ENCODE measurements around the gene ADD2. TPM values are rescaled to one million over a fixed set of nuclear protein-coding genes. Genes with fewer than 3 reads are reported as not detected.
"Not testable (repeated sequence)": the region's sequence is repeated elsewhere in the genome, so short reads cannot be mapped to it uniquely, and the experiment has no call there.

ADD2 gene
- total RNA-seq, 1 donor from 2014 or later: not detected

GRCh38 chr2:70753031-70753430 lies 15.0 kb downstream of the ADD2 start:
- no peak for DNase-seq (ENCODE audit: low read depth)

- DNase-seq (ENCODE audit: low read depth): no peak
These were observed 15.6 kb downstream of the ADD2 start for GRCh38 chr2:70752396-70752795.

- DNase-seq (ENCODE audit: low read depth): no peak
These were observed 16.1 kb downstream of the ADD2 start for GRCh38 chr2:70751881-70752280.

GRCh38 chr2:70750320-70750719 lies 17.7 kb downstream of the ADD2 start:
- DNase-seq (ENCODE audit: low read depth): no peak

- no peak for DNase-seq (ENCODE audit: low read depth)
These were observed 19.8 kb downstream of the ADD2 start for GRCh38 chr2:70748002-70748784.

GRCh38 chr2:70747284-70747683 lies 20.7 kb downstream of the ADD2 start:
- DNase-seq (ENCODE audit: low read depth): no peak

GRCh38 chr2:70746094-70746974 lies 21.7 kb downstream of the ADD2 start:
- no peak for DNase-seq (ENCODE audit: low read depth)

GRCh38 chr2:70745276-70745825 lies 22.6 kb downstream of the ADD2 start:
- DNase-seq (ENCODE audit: low read depth): no peak

- DNase-seq (ENCODE audit: low read depth): no peak
These were observed 23.6 kb downstream of the ADD2 start for GRCh38 chr2:70744397-70744796.

GRCh38 chr2:70743677-70744076 lies 24.3 kb downstream of the ADD2 start:
- no peak for DNase-seq (ENCODE audit: low read depth)

- DNase-seq (ENCODE audit: low read depth): no peak
These were observed 24.9 kb downstream of the ADD2 start for GRCh38 chr2:70743068-70743467.

- not testable (repeated sequence) for DNase-seq (ENCODE audit: low read depth)
These were observed 28.5 kb downstream of the ADD2 start for GRCh38 chr2:70739492-70739891.

- no peak for DNase-seq (ENCODE audit: low read depth)
These were observed 29.8 kb downstream of the ADD2 start for GRCh38 chr2:70738159-70738558.

GRCh38 chr2:70735071-70735470 lies 32.9 kb downstream of the ADD2 start:
- no peak for DNase-seq (ENCODE audit: low read depth)

GRCh38 chr2:70733646-70734180 lies 34.3 kb downstream of the ADD2 start:
- no peak for DNase-seq (ENCODE audit: low read depth)

- DNase-seq (ENCODE audit: low read depth): no peak
These were observed 35.0 kb downstream of the ADD2 start for GRCh38 chr2:70732766-70733645.

GRCh38 chr2:70730730-70731129 lies 37.3 kb downstream of the ADD2 start:
- no peak for DNase-seq (ENCODE audit: low read depth)

GRCh38 chr2:70729647-70730046 lies 38.4 kb downstream of the ADD2 start:
- DNase-seq (ENCODE audit: low read depth): no peak

- peak; percentile 24 for DNase-seq (ENCODE audit: low read depth)
These were observed 39.9 kb downstream of the ADD2 start for GRCh38 chr2:70728128-70728527.

GRCh38 chr2:70726947-70727725 lies 40.9 kb downstream of the ADD2 start:
- peak; percentile 5 for DNase-seq (ENCODE audit: low read depth)

Data from myocyte (in vitro differentiated cells).